Sigmoid colon (tissue), 4 donors: ENCODE measurements around the gene LHX6.

ENCODE experiments used
- CTCF ChIP-seq, 4 experiments: fragments of 450-650 bp in 3 of 4; fragments of 200-600 bp in 1 of 4; IDR thresholded peaks; one replicate each; pipeline ENCODE4 v1.5.1; 2016 to 2019; ENCODE audit warnings: antibody characterized with exemption in 4 of 4, mild to moderate bottlenecking in 3 of 4, moderate library complexity in 2 of 4
- EP300 ChIP-seq, 4 donors: sonication (generic); formaldehyde crosslinking; IDR thresholded peaks; one replicate each; pipeline ENCODE4 v1.6.1; 2017; ENCODE audit warnings: antibody characterized with exemption in 4 of 4
- POLR2A ChIP-seq, 2 donors: fragments of 450-650 bp; IDR thresholded peaks; one replicate each; pipeline ENCODE4 v1.6.1; 2016; ENCODE audit warnings: antibody characterized with exemption in 2 of 2, mild to moderate bottlenecking in 2 of 2, moderate library complexity in 2 of 2
- POLR2AphosphoS5 ChIP-seq, 4 donors: sonication (generic); formaldehyde crosslinking; IDR thresholded peaks; one replicate each; pipeline ENCODE4 v1.6.1; 2017; ENCODE audit warnings: antibody characterized with exemption in 4 of 4

- TF ChIP-seq CTCF (IDR thresholded peaks at IDR 0.05) (no peak), POLR2A (IDR thresholded peaks at IDR 0.05) (no peak), POLR2AphosphoS5 (IDR thresholded peaks at IDR 0.05) (no peak), EP300 (IDR thresholded peaks at IDR 0.05) (no peak)
These were observed 7.9 kb upstream of the LHX6 start for GRCh38 chr9:122236681-122237080.
